NCI-H82 treated with DMSO at 0.1 percent for 48 hours (cell line): ENCODE measurements around the gene PLCB4.
A peak's percentile ranks its signal among the peaks of the same experiment; 100 is the strongest.

ENCODE experiments used
- DNase-seq: peaks from one replicate; lab custom pipeline; 2025; ENCODE audit not compliant: unreplicated experiment; lab: John Stamatoyannopoulos, UW

The PLCB4 gene

GRCh38 chr20:9422321-9423057 lies 353.6 kb downstream of the PLCB4 start:
- no peak for DNase-seq

GRCh38 chr20:9424551-9424950 lies 355.7 kb downstream of the PLCB4 start:
- DNase-seq = no peak

- DNase-seq = no peak
Measured at GRCh38 chr20:9427430-9428291, 358.8 kb downstream of the PLCB4 start.

GRCh38 chr20:9428292-9428607 lies 359.4 kb downstream of the PLCB4 start:
- no peak for DNase-seq

- DNase-seq = no peak
Measured at GRCh38 chr20:9439806-9440205, 370.9 kb downstream of the PLCB4 start.

GRCh38 chr20:9440892-9441291 lies 372.0 kb downstream of the PLCB4 start:
- no peak for DNase-seq

- DNase-seq = no peak
Measured at GRCh38 chr20:9441948-9442347, 373.1 kb downstream of the PLCB4 start.

GRCh38 chr20:9442858-9443257 lies 374.0 kb downstream of the PLCB4 start:
- DNase-seq = no peak

- DNase-seq = no peak
Measured at GRCh38 chr20:9444921-9445320, 376.0 kb downstream of the PLCB4 start.

- no peak for DNase-seq
Measured at GRCh38 chr20:9447182-9447581, 378.3 kb downstream of the PLCB4 start.

- no peak for DNase-seq
Measured at GRCh38 chr20:9453201-9453600, 384.3 kb downstream of the PLCB4 start.

- DNase-seq = no peak
Measured at GRCh38 chr20:9454791-9455190, 385.9 kb downstream of the PLCB4 start.

GRCh38 chr20:9457136-9457535 lies 388.2 kb downstream of the PLCB4 start:
- no peak for DNase-seq

- DNase-seq = no peak
Measured at GRCh38 chr20:9458138-9458796, 389.4 kb downstream of the PLCB4 start.

GRCh38 chr20:9460518-9460917 lies 391.6 kb downstream of the PLCB4 start:
- DNase-seq = no peak

- no peak for DNase-seq
Measured at GRCh38 chr20:9467995-9468394, 399.1 kb downstream of the PLCB4 start.

- no peak for DNase-seq
Measured at GRCh38 chr20:9474835-9475415, 406.0 kb downstream of the PLCB4 start.

GRCh38 chr20:9475456-9475855 lies 406.6 kb downstream of the PLCB4 start:
- DNase-seq = no peak

GRCh38 chr20:9476174-9476573 lies 407.3 kb downstream of the PLCB4 start:
- no peak for DNase-seq

GRCh38 chr20:9476637-9477036 lies 407.8 kb downstream of the PLCB4 start:
- DNase-seq = no peak

GRCh38 chr20:9478771-9479170 lies 409.9 kb downstream of the PLCB4 start:
- no peak for DNase-seq

- DNase-seq = peak; percentile 17
Measured at GRCh38 chr20:9480066-9480465, 411.2 kb downstream of the PLCB4 start.
